Suppressor macrophage (primary cell): ENCODE results near the gene AKR1C4.

Experiments
- DNase-seq, 4 experiments: peaks; one replicate each; pipeline ENCODE4 v3.0.0-alpha.2; 2020 to 2022

AKR1C4 gene

GRCh38 chr10:5268234-5268633 lies 71.6 kb downstream of the AKR1C4 start:
- no peak for DNase-seq
